Activated CD4-positive, alpha-beta T cell treated with anti-CD3 and anti-CD28 coated beads for 1 hour (primary cell): ENCODE results near the gene NYAP2.

ENCODE experiments used
- DNase-seq: peaks from one replicate; pipeline ENCODE4 v3.0.0-alpha.2; 2020

Gene NYAP2

DNA sequence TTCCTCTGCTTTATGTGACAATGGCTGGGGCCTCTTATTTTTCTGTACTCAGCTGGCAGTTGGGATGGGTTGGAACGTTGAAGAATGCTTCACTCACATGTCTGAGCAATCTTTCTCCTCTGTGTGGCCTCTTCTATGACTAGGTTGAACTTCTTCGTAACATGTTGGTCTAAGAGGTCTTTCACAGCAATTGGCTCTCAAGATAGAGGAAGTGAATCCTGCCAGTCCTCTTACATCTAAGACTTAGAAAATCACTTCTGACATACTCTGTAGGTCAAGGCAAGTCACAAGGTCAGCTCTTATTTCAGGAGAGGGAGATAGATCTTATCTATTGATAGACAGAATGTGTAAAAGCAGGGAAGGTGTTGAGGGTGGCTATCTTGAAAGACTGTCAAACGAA lies 174.1 kb downstream of the NYAP2 start:
- no peak for DNase-seq

DNA sequence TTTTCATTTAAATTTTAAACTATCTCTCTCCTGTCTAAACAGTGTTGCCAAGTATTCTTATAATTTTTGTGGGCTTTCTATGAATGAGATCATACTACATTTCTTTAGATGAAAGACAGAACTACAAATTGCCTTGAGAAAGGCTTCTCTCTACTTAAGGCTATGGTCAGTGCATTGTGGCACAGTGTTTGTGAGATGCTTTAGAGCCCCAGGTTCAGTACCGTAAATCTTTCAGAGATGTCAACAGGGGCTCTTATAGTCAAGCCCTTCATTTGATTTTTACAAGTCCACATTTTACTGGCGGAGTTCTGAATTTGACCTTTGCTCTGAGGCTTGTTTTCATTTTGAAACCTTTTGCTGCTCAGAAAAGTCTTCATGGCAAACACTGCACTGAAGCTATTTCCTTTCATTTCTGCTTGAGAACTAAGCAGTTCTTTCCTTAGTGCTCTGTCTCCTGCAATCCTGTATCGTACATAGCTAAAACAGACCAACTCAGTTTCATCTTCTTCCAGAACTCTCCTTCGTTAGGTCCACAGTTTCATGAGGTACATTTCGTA lies 175.2 kb downstream of the NYAP2 start:
- DNase-seq, result no peak

DNA sequence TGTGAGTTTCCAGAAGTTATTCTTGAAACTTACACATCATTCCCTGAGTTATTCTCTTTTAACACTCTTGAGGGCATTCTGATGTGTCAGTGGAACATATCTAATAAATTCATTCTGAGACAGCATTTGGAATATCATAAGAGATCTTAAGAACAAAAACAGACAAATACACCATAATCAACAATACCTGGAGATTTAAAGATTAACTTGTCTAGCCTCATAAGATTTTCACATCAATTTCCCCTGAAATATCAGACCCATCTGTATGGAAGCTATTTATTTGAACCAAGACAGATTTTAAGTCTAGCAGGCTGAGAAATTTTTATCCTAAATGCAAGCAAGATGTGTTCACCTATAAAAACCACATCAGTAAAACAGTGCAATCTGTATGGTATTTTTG lies 181.6 kb downstream of the NYAP2 start:
- DNase-seq, result no peak

DNA sequence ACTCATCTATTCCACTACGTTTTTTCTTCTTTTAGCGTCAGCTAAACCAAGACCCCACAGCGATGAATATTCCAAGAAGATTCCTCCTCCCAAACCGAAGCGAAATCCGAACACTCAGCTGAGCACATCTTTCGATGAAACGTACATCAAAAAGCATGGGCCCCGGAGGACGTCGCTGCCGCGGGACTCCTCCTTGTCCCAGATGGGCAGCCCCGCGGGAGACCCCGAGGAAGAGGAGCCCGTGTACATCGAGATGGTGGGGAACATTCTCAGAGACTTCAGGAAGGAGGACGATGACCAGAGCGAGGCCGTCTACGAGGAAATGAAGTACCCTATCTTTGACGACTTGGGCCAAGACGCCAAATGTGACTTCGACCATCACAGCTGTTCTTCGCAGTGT lies 182.4 kb downstream of the NYAP2 start:
- DNase-seq, result no peak

DNA sequence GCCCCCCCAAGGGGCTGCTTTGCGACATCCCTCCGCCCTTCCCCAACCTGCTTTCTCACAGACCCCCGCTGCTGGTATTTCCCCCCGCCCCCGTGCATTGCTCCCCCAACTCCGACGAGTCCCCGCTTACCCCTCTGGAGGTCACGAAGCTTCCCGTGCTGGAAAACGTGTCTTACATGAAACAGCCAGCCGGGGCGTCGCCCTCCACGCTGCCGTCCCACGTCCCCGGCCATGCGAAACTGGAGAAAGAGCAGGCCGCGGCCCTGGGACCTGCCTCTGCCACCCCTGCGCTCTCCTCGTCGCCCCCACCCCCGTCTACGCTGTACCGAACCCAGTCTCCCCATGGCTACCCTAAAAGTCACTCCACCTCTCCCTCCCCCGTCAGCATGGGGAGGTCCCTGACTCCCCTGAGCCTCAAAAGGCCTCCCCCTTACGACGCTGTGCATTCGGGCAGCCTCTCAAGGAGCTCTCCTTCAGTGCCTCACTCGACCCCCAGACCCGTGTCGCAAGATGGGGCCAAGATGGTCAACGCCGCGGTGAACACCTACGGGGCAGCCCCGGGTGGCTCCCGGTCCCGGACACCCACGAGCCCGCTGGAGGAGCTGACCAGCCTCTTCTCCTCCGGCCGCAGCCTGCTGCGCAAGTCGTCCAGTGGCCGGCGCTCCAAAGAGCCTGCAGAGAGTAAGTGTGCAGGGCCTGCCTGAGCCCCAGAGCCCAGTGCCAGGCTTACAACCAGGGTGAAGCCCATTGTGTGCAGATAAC lies 183.0 kb downstream of the NYAP2 start:
- no peak for DNase-seq

DNA sequence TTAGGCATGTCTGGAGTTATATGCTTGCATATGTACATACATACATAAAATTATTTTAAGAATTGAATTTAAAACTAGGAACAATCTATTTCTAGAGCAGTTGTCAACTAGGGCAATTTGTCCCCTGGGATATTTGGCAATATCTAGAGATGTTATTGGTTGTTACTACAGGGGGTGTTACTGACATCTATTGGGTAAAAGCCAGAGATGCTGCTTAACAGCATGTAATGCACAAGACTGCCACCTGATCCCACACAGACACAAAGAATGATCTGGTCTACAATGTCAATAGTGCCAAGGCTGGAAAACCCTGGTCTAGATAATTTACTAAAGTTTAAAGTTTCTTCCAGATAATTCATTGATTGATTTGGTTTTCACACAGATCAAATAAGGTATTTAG lies 185.3 kb downstream of the NYAP2 start:
- no peak for DNase-seq

DNA sequence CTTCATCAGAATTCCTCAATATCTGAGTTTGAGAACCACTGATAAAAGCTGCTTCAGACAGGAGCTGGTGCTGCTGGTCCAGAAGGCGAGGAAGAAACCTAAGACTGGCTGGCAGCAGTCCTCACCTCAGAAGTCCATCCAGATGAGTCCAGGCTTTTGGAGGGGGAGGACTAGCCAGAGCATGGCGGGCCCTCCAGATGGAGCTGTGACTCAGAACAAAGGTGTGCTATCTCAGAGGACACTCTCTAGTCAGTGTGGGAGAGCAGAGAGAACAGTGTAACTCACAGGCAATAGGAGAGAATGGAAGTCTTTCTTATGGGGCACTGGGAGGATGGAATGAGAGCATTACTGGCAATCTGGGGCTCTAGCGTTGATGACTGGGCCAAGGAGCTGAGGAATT lies 191.4 kb downstream of the NYAP2 start:
- no peak for DNase-seq

DNA sequence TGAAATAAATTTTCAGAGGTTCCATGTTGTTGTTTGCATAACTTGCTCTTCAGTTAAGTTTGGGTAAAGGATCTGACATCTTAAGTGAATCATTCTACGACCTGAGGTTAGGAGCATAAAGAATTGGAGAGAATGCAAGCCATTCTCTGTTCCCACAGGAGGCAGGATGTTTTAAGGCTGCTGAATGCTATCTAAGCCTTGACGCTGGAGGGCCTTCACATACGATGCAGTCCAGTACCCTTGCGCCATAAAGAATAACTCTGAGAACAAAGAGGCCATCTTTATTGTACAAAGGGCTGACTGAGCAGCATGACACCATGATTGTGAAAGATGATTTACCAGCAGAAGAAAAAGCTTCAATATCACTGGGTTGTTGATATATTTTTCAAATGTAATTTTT lies 198.4 kb downstream of the NYAP2 start:
- no peak for DNase-seq

DNA sequence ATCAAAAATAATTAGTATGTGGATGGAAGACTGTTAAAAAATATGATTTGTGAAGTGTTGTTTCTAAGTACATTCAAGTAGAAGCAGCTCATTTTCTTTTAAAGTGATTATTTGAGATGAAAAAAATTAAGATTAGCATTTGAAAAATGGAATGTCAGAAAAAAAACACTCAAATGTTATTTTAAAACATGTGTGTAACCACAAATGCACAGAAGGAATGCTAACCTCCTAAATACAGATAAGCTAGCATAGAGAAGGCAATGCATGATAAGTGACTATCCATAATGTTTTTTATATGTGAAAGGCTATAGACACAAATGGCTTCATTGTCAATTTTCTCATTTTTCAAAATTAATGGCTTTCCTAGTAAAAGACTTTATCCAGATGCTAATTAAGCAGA lies 198.9 kb downstream of the NYAP2 start:
- no peak for DNase-seq

DNA sequence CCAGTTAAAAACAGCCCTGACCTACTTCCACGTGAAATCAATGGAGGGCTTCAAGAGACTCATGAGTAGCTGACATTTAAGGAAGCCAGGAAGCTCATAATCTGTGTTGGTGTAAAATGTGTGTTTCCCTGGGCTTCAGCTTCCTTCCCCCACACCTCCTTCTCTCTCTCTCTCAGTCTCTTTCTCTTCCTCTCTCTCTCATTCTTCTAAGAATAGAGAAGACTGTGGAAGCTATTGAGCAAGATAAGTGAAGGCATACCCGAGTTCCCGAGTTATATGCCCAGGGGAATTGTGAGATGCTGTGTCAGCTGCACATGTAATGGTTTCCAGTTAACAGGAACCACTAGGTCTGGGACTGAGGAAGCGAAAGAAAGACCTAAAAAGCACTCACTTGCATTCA lies 199.4 kb downstream of the NYAP2 start:
- no peak for DNase-seq

DNA sequence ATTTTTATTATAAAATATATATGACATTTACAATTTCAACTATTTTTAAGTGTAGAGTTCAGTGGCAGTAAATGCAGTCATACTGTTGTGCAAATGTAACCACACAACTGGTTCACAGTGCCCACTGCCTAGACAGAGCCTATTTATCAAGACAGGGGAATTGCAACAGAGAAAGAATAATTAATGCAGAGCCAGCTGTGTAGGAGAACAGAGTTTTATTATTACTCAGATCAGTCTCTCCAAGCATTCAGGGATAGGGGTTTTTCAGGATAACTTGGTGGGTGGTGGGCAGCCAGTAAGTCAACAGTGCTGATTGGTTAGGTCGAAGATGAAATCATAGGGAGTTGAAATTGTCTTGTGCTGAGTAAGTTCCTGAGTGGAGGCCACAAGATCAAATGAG lies 200.3 kb downstream of the NYAP2 start:
- no peak for DNase-seq

DNA sequence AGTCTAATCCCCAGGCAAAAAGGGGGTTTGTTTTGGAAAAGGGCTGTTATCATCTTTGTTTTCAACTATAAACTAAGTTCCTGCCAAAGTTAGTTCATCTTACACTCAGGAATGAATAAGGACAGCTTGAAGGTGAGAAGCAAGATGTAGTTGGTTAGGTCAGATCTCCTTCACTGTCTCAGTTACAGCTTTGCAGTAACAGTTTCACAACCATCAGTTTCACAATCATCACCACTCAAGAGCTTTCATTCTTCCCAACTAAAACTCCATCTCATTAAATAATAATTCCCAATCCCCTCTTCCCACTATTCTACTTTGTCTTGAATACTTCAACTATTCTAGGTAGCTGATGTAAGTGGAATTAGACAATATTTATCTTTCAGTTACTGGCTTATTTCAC lies 200.9 kb downstream of the NYAP2 start:
- no peak for DNase-seq

DNA sequence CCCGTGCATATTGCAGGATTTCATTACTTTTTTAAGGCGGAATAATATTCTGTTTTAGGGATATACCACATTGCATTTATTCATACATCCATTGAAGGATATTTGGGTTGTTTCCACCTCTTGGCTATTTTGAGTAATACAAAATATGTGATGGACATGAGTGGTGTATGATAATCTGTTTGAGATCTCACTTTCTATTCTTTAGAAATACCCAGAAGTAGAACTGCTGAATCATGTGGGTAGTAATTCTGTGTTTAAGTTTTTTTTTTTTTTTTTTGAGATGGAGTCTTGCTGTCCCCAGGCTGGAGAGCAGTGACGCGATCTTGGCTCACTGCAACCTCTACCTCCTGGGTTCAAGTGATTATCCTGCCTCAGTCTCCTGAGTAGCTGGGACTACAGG lies 201.4 kb downstream of the NYAP2 start:
- no peak for DNase-seq

DNA sequence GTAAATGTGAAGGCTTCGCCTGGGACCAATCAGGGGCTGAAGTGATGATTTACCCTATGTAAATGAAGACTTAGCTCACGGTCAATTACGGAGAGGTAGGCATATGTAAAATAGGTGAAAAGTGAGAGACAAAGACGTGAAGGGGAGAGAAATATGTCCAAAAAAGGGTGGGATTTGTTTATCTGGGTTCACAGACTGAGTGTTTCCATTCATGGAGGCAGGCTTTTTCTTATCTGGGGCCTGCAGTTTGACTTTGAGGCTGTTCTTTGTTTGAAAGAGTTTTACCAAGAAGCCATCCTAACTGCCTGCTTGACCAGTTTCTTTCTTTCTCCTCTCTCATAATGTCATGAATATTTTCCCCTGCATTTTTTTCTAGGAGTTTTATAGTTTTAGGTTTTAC lies 202.7 kb downstream of the NYAP2 start:
- no peak for DNase-seq

DNA sequence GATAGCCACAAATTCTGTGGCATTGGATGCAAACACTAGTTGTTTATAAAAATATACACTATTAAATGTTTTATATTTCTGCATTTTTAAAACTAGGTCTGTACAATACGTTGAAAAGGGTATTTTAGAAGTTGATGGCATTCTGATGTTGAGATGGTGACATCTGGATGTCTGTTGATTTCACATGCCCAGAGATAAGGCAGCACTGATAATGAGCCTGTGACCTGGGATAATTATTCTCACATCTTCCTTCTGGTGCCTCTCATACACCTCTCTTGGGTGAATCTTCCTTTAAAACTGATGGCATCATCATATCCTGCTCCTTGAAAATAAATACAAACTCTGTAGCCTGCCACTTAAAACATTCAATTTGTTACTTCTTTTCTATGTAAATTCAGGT lies 208.6 kb downstream of the NYAP2 start:
- DNase-seq, result no peak

DNA sequence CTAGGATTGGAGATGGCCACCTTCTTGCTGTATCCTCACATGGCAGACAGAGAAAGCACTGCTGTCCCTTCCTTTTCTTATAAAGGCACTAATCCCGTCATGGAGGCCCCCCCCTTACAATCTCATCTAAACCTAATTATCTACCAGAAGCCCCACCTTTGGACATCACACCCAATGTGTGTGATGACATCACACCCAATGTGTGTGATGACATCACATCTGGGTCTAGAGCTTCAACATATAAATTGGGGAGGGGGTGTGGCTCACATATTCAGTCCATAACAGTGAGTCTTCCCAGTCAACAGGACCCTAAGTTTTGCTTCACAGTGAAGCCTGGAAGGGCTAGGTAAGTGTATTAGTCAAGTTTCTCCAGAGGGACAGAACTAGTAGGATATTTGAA lies 213.1 kb downstream of the NYAP2 start:
- no peak for DNase-seq

DNA sequence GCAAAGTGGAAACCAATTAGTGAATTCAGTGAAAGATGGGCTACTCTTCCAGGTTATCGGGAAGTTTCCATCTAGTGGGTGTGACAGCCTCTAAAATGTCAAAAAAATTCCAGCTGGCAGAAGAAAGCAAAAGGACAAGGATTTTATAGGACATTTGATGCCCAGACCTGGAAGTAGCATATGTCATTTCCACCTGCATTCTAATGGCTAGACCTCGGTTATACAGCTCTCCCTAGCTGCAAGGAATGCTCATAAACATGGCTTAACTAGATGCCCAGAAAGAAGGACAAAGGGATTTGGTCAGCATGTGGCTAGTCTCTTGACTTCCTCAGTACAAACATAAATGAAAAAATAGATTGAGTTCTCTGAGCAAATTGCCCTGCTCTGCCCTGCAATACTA lies 215.4 kb downstream of the NYAP2 start:
- DNase-seq, result no peak

DNA sequence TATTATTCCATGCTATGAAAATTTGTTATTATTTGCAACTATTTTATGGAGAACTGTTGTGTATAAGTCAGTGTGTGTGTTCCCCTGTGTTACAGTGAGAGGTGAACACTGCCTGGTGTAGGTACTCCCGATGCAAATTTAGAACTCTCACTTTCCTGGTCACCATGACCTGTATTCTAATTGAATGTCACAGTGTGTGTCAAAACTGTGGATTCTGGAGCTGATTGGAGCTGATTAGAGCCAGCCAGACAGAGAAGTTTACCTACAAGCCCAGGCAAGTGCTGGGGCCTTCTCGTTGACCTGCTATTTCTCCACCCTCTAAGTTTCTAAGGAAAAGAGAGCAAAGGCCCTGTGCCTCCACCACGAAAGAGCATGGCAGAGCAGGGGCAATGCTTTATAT lies 216.0 kb downstream of the NYAP2 start:
- no peak for DNase-seq

DNA sequence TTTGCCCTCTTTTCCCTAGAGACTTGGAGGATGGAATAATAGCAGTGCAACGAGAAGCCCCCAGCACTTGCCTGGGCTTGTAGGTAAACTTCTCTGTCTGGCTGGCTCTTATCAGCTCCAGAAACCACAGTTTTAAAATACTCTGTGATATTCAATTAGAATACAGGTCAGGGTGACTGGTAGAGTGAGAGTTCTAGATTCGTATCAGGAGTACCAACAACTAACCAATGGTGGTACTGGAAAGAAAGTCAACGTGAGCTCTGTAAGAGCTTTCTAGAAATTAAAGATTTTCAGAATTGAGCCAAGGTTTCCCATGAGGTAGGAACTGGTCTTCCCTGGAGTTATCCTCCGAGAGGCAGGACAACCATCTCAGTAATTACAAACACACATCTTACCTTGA lies 216.9 kb downstream of the NYAP2 start:
- DNase-seq, result no peak

DNA sequence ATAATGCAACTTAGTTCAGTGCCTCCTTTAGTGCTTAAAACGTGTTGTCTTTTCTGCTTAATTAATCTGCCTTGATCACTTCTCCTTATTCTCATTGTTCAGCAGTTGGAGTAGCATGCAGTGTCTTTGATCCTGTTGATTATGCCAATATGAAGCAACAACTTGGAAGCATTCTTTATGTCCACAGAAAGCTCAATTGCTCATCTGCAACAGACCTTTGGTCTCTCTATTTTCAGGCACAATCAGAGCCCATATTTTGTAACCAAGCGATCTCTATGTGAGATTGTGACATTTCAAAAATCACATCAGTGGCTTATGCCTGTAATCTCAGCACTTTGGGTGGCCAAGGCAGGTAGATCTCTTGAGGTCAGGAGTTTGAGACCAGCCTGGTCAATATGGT lies 217.3 kb downstream of the NYAP2 start:
- no peak for DNase-seq

DNA sequence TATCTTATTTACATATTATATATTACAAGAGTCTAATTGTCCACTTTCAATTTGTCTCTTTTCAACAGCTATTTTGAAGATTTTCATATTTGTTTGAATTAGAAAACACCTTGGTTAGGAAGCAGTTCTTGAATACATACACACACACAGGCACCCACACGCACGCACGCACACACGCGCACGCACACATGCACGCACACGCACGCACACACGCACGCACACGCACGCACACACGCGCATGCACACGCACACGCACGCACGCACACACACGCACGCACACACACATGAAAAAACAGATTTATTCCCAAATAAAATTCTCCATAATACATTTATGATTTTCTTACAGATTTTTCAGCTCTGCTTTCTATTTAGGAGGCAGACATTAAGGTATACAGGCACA lies 220.7 kb downstream of the NYAP2 start:
- no peak for DNase-seq

DNA sequence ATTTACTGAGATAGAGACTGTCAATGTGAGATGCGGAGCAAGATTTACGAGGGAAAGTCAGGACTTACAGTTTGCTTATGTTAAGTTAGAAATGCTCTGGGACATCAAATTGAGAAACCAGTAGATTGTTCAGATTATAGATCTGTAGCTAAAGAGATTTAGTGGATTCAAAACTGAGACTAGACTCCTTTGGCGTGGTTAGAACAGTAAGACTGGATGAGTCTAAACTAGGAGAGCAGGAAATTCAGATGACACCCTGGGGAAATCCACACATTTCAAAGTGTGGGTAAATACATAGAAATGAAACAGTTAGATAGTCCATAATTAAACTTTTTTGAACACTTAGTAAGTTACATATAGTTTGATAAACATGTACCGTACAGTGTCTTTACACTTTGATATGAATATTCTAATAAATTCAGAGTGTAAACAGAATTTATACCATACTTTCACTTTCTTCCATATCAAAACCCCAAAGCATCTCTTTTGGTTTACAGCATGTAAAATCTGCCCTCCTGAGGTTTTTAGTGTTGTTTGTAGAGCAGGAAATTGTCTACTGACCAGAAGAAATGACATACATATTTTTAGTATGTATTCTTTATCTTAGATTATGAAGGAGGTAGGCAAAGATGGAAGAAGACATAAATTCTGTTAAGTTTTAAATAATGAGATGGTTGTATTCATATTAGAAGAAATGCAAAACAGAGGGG lies 231.5 kb downstream of the NYAP2 start:
- DNase-seq, result no peak

DNA sequence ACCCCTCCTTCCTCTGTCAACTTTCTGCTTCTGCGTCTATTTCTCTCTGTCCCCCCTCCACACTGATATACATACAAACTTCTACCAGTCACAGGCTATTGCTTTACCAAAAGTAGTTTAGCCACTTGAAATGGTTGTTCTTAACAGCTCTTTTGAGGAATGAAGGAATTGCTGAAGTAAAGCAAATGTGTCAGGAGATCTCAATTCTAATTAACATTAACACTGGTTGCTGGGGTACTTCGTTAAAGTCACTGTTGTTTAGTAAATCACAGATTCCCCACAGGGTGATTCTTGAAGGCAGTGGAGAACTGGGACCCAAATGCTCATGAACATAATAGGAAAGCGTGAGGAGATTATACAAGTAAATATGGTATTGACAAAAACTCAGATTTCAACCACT lies 232.8 kb downstream of the NYAP2 start:
- no peak for DNase-seq

DNA sequence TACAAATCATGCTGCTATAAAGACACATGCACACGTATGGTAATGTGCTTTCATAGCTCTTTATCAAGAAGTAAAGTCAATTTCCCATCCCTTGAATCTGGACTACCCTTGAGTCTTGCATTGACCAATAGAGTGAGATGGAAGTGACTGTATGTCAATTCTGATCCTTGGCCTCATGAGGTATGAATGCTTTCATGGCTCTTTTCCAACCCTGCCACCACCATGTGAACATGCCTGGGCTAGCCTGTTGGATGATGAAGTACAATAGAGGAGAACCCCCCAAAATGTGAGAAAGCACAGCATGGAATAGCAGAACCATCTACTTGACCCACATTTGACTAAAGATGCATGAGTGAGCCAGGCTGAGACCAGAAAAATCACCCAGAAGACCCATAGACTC lies 237.0 kb downstream of the NYAP2 start:
- DNase-seq, result no peak

DNA sequence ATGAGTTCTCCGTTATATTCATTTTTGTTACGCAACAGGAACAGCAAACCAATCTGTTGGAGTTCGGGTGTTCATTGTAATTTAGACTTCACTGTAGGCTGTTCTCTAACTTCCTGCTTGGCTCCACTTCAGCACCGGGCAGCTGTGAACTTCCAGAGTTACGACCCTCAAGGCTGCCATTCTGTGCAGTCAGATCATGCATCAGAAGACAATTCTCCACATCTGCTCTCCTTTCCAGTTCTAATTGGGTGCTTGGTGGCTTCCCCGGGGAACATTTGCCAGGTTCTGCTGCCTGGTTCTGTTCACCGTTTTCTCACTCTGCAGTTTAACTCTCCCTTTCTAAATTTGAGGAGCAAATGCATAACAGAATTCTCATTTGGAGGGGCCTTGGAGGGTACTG lies 237.7 kb downstream of the NYAP2 start:
- no peak for DNase-seq
